Activated naive CD8-positive, alpha-beta T cell treated with anti-CD3 and anti-CD28 coated beads for 36 hours (primary cell): ENCODE data around the gene TM2D3. TPM values are rescaled to one million over a fixed set of nuclear protein-coding genes. Genes with fewer than 3 reads are reported as not detected.

ENCODE experiments used
- DNase-seq: peaks from one replicate; pipeline ENCODE4 v3.0.0; 2021
- H3K27ac Mint-ChIP-seq: one replicate; pipeline ENCODE4 v1.8.0; 2022; ENCODE audit warnings: mild to moderate bottlenecking, moderate library complexity, mixed read lengths
- H3K27me3 Mint-ChIP-seq: one replicate; pipeline ENCODE4 v1.8.0; 2022; ENCODE audit warnings: mild to moderate bottlenecking, mixed read lengths
- H3K36me3 Mint-ChIP-seq: one replicate; pipeline ENCODE4 v1.8.0; 2021; ENCODE audit warnings: mild to moderate bottlenecking, mixed read lengths
- H3K4me1 Mint-ChIP-seq: one replicate; pipeline ENCODE4 v1.8.0; 2021; ENCODE audit warnings: mixed read lengths
- H3K4me3 Mint-ChIP-seq: one replicate; pipeline ENCODE4 v1.8.0; 2022; ENCODE audit warnings: mild to moderate bottlenecking, moderate library complexity, mixed read lengths
- H3K9me3 Mint-ChIP-seq: one replicate; pipeline ENCODE4 v1.8.0; 2022; ENCODE audit warnings: mixed read lengths
- total RNA-seq, 2 experiments: library from RNA; stranded (reverse); gene quantifications; one replicate each; pipeline ENCODE4 v1.2.3, GENCODE V29; 2021

Gene TM2D3
- total RNA-seq, 2 experiments from 2014 or later, result 37.2 to 41.7 TPM

- H3K9me3 Mint-ChIP-seq, result no peaks in the 10 kb centered on the region
- no peak overlapping the region for H3K4me3 Mint-ChIP-seq
- H3K27ac Mint-ChIP-seq, result no peak overlapping the region
- no peaks in the 10 kb centered on the region for H3K4me1 Mint-ChIP-seq
- no peak for DNase-seq
- peaks cover 2% of the 10 kb centered on the region for H3K27me3 Mint-ChIP-seq
- H3K36me3 Mint-ChIP-seq, result no peaks in the 10 kb centered on the region
These were observed 42.2 kb downstream of the TM2D3 start for GRCh38 chr15:101609742-101610610.

DNA sequence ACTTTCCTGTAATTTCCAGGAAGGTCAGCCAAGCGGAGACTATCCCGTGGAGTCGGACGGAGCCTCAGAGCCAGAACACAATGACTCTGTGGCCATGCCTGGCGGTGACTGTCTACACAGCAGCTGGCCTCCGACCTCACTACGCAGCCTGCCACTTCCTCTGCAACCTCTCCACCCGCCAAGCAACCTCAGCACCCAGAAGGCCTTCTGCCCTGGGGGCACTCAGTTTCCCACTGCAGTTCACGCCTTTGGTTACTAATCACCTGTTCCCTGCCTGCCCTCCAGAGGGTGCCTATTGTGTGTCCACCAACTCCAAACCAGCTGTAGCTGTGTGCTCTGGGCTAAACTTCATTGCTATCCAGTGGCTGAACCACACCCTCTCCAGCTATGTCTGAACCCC lies 44.0 kb downstream of the TM2D3 start:
- Mint-ChIP-seq H3K27me3 (peaks cover 9% of the 10 kb centered on the region), H3K4me1 (no peaks in the 10 kb centered on the region), H3K27ac (no peak overlapping the region), H3K36me3 (no peaks in the 10 kb centered on the region), H3K9me3 (peaks cover 3% of the 10 kb centered on the region), H3K4me3 (no peak overlapping the region)
- DNase-seq, result no peak

DNA sequence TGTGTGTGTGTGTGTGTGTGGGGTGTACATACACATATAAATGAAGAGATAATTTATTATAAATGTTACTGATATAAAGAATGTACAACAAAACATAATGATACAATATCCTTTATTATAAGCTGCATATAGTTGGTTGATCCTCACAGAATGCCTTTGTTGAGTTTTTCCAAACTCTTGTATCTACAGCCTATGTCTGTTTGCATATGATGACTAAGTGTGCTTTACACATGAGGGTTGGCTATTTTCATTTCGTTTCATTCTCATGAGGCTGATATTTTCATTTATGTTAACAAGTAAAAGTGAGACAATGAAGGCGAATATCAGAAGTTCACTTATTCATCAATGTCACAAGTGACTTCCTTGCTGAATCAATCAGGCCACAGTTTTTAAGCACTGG lies 45.1 kb downstream of the TM2D3 start:
- peaks cover 9% of the 10 kb centered on the region for H3K27me3 Mint-ChIP-seq
- H3K27ac Mint-ChIP-seq, result no peak overlapping the region
- DNase-seq, result no peak
- peaks cover 3% of the 10 kb centered on the region for H3K9me3 Mint-ChIP-seq
- no peak overlapping the region for H3K4me3 Mint-ChIP-seq
- H3K36me3 Mint-ChIP-seq, result no peaks in the 10 kb centered on the region
- H3K4me1 Mint-ChIP-seq, result no peaks in the 10 kb centered on the region

GRCh38 chr15:101604124-101604874 lies 47.9 kb downstream of the TM2D3 start:
- H3K4me1 Mint-ChIP-seq, result no peaks in the 10 kb centered on the region
- peaks cover 23% of the 10 kb centered on the region for H3K27me3 Mint-ChIP-seq
- H3K4me3 Mint-ChIP-seq, result no peak overlapping the region
- peaks cover 3% of the 10 kb centered on the region for H3K9me3 Mint-ChIP-seq
- no peak for DNase-seq
- no peaks in the 10 kb centered on the region for H3K36me3 Mint-ChIP-seq
- H3K27ac Mint-ChIP-seq, result no peak overlapping the region

- no peaks in the 10 kb centered on the region for H3K4me1 Mint-ChIP-seq
- H3K27ac Mint-ChIP-seq, result no peak overlapping the region
- no peaks in the 10 kb centered on the region for H3K36me3 Mint-ChIP-seq
- no peak overlapping the region for H3K4me3 Mint-ChIP-seq
- no peak for DNase-seq
- H3K27me3 Mint-ChIP-seq, result peaks cover 35% of the 10 kb centered on the region
- peaks cover 3% of the 10 kb centered on the region for H3K9me3 Mint-ChIP-seq
These were observed 49.4 kb downstream of the TM2D3 start for GRCh38 chr15:101602801-101603200.

- Mint-ChIP-seq H3K4me3 (no peak overlapping the region), H3K9me3 (peaks cover 25% of the 10 kb centered on the region), H3K27ac (no peak overlapping the region), H3K36me3 (peaks cover 3% of the 10 kb centered on the region), H3K4me1 (no peaks in the 10 kb centered on the region), H3K27me3 (peaks cover 60% of the 10 kb centered on the region)
- DNase-seq, result no peak
These were observed 52.1 kb downstream of the TM2D3 start for GRCh38 chr15:101600035-101600434.

GRCh38 chr15:101599091-101599490 lies 53.1 kb downstream of the TM2D3 start:
- no peaks in the 10 kb centered on the region for H3K4me1 Mint-ChIP-seq
- H3K36me3 Mint-ChIP-seq, result peaks cover 3% of the 10 kb centered on the region
- H3K9me3 Mint-ChIP-seq, result peaks cover 26% of the 10 kb centered on the region
- H3K27ac Mint-ChIP-seq, result no peak overlapping the region
- DNase-seq, result no peak
- peaks cover 60% of the 10 kb centered on the region for H3K27me3 Mint-ChIP-seq
- no peak overlapping the region for H3K4me3 Mint-ChIP-seq

- H3K4me3 Mint-ChIP-seq, result no peak overlapping the region
- peaks cover 3% of the 10 kb centered on the region for H3K36me3 Mint-ChIP-seq
- H3K27me3 Mint-ChIP-seq, result peaks cover 75% of the 10 kb centered on the region
- H3K9me3 Mint-ChIP-seq, result peaks cover 26% of the 10 kb centered on the region
- no peaks in the 10 kb centered on the region for H3K4me1 Mint-ChIP-seq
- no peak for DNase-seq
- H3K27ac Mint-ChIP-seq, result no peak overlapping the region
These were observed 54.7 kb downstream of the TM2D3 start for GRCh38 chr15:101597360-101597928.

- no peak overlapping the region for H3K4me3 Mint-ChIP-seq
- H3K36me3 Mint-ChIP-seq, result peaks cover 3% of the 10 kb centered on the region
- no peak for DNase-seq
- H3K9me3 Mint-ChIP-seq, result peaks cover 26% of the 10 kb centered on the region
- H3K27me3 Mint-ChIP-seq, result peaks cover 75% of the 10 kb centered on the region
- H3K4me1 Mint-ChIP-seq, result no peaks in the 10 kb centered on the region
- H3K27ac Mint-ChIP-seq, result no peak overlapping the region
These were observed 55.5 kb downstream of the TM2D3 start for GRCh38 chr15:101596633-101597032.

Other genes with a start within 250 kb of the TM2D3 start
- 1 to 10 TPM; 4.0 to 4.6 TPM for gene PCSK6, start 162.7 kb downstream of the TM2D3 start, total RNA-seq
- 1 to 10 TPM; 6.7 to 7.1 TPM for gene TARS3, start 72.1 kb upstream of the TM2D3 start, total RNA-seq
- gene OR4F6, start 151.1 kb upstream of the TM2D3 start, total RNA-seq, result not detected
- gene OR4F15, start 159.8 kb upstream of the TM2D3 start, total RNA-seq, result not detected